Measurements from ENCODE around the gene CDYL2.

- TF ChIP-seq FOXP2 (optimal IDR thresholded peaks at IDR 0.05; ENCODE audit: control extremely low read depth, extremely low read length, insufficient read depth) (no peak), POLR2AphosphoS5 (IDR thresholded peaks at IDR 0.05; ENCODE audit: borderline replicate concordance, low read depth, low read length) (no peak), EZH2 (IDR thresholded peaks at IDR 0.05) (no peak)
These were observed 121.9 kb downstream of the CDYL2 start for GRCh38 chr16:80682421-80683070.
